Right lobe of liver (tissue), 4 donors: ENCODE results near the gene VWA5B2.

Source experiments
- CTCF ChIP-seq, 4 donors: fragments of 200-600 bp in 3 of 4; fragments of 450-650 bp in 1 of 4; IDR thresholded peaks; one replicate each; pipeline versions ENCODE4 v1.5.1 to v1.8.0; 2016 to 2022; ENCODE audit warnings: antibody characterized with exemption in 4 of 4, mild to moderate bottlenecking in 2 of 4
- POLR2A ChIP-seq: fragments of 450-650 bp; IDR thresholded peaks from one replicate; pipeline ENCODE4 v1.6.1; 2017; ENCODE audit warnings: antibody characterized with exemption, mild to moderate bottlenecking
- donor health status: DM: no; HTN: no; CAD: no.
- donor health status: DM: no; HTN: no; CAD: no.
- donor health status: DM: no; HTN: yes; CAD: no.

- TF ChIP-seq CTCF (IDR thresholded peaks at IDR 0.05): no peak
- TF ChIP-seq POLR2A: no peak
Measured at GRCh38 chr3:184222521-184222920, 6.9 kb upstream of the VWA5B2 start.
